ENCODE data around the gene TEX22.

DNA sequence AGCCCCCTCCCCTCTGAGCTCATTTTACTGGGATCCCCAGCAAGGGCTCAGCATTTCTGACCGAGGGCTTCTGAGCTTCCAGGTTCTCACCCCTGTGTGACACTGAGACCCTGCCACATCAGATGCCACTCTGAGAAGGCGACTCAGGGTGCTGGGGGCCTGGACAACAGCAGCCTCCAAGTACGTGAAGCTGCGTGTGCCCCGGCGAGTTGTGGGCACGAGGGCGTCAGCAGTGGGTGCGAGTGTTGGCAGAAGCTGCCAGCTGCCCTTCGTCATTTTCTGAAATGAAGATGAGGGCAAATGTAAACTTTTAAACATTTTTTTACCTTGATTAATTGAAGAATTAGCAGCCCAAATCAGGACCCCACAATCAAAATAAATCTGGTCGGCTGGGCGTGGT is 32.7 kb upstream of the TEX22 start:
- no peak for TF ChIP-seq ZFX (IDR thresholded peaks at IDR 0.05)
- TF ChIP-seq, protein P1, sequence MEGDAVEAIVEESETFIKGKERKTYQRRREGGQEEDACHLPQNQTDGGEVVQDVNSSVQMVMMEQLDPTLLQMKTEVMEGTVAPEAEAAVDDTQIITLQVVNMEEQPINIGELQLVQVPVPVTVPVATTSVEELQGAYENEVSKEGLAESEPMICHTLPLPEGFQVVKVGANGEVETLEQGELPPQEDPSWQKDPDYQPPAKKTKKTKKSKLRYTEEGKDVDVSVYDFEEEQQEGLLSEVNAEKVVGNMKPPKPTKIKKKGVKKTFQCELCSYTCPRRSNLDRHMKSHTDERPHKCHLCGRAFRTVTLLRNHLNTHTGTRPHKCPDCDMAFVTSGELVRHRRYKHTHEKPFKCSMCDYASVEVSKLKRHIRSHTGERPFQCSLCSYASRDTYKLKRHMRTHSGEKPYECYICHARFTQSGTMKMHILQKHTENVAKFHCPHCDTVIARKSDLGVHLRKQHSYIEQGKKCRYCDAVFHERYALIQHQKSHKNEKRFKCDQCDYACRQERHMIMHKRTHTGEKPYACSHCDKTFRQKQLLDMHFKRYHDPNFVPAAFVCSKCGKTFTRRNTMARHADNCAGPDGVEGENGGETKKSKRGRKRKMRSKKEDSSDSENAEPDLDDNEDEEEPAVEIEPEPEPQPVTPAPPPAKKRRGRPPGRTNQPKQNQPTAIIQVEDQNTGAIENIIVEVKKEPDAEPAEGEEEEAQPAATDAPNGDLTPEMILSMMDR (conservative IDR thresholded peaks at IDR 0.05), result no peak

Measured in C4-2B (cell line).